Kidney epithelial cell (primary cell): ENCODE results near the gene TSPAN5. TPM values are rescaled to one million over a fixed set of nuclear protein-coding genes. Genes with fewer than 3 reads are reported as not detected.

Source experiments
- DNase-seq: peaks from one replicate; pipeline ENCODE4 v3.0.0-alpha.2; 2010; ENCODE audit warnings: low read depth
- H3K27me3 ChIP-seq: 2 replicates; pipeline ENCODE4 v1.6.0; 2011; ENCODE audit warnings: low read length; ENCODE audit not compliant: control insufficient read depth, insufficient read depth
- H3K36me3 ChIP-seq: 2 replicates; pipeline ENCODE4 v1.5.1; 2011; ENCODE audit warnings: low read length; ENCODE audit not compliant: control insufficient read depth, insufficient read depth
- H3K4me3 ChIP-seq: 2 replicates; pipeline ENCODE4 v1.5.1; 2011; ENCODE audit warnings: low read depth, mild to moderate bottlenecking, control low read depth, low read length
- CTCF ChIP-seq: IDR thresholded peaks from 2 replicates; pipeline ENCODE4 v1.5.1; 2011; ENCODE audit warnings: mild to moderate bottlenecking, moderate library complexity, low read length, control low read depth, inconsistent platforms; ENCODE audit not compliant: insufficient read depth, poor library complexity, severe bottlenecking
- total RNA-seq: library from RNA; depleted of rRNA; stranded (reverse); fragments of >200 nt; gene quantifications from 2 replicates; pipeline ENCODE4 v1.2.3, GENCODE V29; 2015

Gene TSPAN5
- total RNA-seq, 1 donor from 2014 or later, result 20.5 TPM

- H3K4me3 ChIP-seq, result no peak overlapping the region
- no peak for DNase-seq
- H3K36me3 ChIP-seq, result no peaks in the 10 kb centered on the region
- H3K27me3 ChIP-seq, result no peaks in the 10 kb centered on the region
- TF ChIP-seq CTCF, result no peak
Observed at GRCh38 chr4:98612318-98613250, 45.8 kb downstream of the TSPAN5 start.

- DNase-seq, result no peak
Observed at GRCh38 chr4:98611677-98612317, 46.6 kb downstream of the TSPAN5 start.

DNA sequence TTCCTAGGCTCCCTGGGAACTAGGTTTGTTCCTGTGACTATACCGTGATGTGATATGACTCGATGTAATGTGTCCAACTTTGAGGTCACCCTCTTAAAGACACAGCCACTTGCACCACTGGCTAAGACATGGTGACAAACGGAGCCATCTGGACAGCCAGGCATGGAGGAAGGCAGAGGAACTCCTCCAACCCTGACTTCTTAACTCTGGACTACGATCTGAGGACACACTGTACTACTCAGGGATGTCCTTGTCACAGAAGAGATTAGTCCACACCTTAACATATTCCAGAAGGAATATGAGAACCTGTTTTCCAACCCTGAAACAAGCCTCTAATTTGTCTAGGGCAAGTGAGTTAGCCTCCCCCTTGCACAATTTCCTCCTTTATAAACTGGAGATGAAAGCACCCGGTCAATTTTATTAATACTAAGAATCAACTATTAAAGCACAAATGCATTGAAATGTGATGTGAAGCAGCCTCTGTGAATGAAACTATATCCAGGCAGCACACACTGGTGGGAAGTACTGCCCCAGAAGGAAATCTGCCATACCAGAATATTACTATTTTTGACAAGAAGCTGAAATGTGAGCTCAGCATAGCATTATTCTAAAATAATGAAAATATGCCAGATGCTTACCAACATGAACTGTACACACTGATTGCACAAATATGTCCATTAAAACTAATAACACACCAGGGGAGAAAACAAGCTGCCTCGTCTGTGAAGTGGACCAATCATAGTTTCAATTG lies 47.3 kb downstream of the TSPAN5 start:
- TF ChIP-seq CTCF, result no peak
- Histone ChIP-seq H3K36me3 (no peaks in the 10 kb centered on the region), H3K4me3 (no peak overlapping the region), H3K27me3 (no peaks in the 10 kb centered on the region)
- DNase-seq, result no peak

More at GRCh38 chr4:98611677-98612317, 46.6 kb downstream of the TSPAN5 start:
- no peaks in the 10 kb centered on the region for H3K27me3 ChIP-seq
- TF ChIP-seq CTCF, result no peak
- H3K4me3 ChIP-seq, result no peak overlapping the region
- H3K36me3 ChIP-seq, result no peaks in the 10 kb centered on the region

GRCh38 chr4:98610431-98610830 lies 48.0 kb downstream of the TSPAN5 start:
- H3K4me3 ChIP-seq, result no peak overlapping the region
- DNase-seq, result no peak
- TF ChIP-seq CTCF, result no peak
- no peaks in the 10 kb centered on the region for H3K36me3 ChIP-seq
- H3K27me3 ChIP-seq, result no peaks in the 10 kb centered on the region

DNA sequence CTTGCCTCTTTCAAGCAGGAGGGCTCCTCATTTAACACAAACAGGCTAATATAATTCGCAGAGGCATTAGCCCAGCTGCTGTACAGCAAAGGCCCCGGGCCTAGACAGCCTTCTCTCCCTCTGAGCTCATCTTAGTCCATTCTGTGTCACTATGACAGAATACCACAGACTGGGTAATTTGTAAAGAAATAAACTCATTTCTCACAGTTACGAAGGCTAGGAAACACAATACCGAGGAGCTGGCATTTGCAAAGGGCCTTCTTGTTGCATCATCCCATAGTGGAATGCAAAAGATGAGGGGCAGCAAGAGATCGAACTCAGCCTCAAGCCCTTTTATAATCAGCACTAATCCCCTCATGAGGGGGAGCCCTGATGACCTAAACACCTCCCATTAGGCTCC lies 48.5 kb downstream of the TSPAN5 start:
- no peak for TF ChIP-seq CTCF
- Histone ChIP-seq H3K4me3 (no peak overlapping the region), H3K27me3 (no peaks in the 10 kb centered on the region), H3K36me3 (no peaks in the 10 kb centered on the region)
- DNase-seq, result no peak
